Measurements from ENCODE around the gene KCNG1.

GRCh38 chr20:50969912-50970311, 53.0 kb downstream of the KCNG1 start:
- TF ChIP-seq POLR2A (IDR thresholded peaks at IDR 0.05) (no peak), CTCF (IDR thresholded peaks at IDR 0.05) (no peak)

Data from heart left ventricle (tissue), 13 donors.